Measurements from ENCODE around the gene MSI2.

Gene MSI2

DNA sequence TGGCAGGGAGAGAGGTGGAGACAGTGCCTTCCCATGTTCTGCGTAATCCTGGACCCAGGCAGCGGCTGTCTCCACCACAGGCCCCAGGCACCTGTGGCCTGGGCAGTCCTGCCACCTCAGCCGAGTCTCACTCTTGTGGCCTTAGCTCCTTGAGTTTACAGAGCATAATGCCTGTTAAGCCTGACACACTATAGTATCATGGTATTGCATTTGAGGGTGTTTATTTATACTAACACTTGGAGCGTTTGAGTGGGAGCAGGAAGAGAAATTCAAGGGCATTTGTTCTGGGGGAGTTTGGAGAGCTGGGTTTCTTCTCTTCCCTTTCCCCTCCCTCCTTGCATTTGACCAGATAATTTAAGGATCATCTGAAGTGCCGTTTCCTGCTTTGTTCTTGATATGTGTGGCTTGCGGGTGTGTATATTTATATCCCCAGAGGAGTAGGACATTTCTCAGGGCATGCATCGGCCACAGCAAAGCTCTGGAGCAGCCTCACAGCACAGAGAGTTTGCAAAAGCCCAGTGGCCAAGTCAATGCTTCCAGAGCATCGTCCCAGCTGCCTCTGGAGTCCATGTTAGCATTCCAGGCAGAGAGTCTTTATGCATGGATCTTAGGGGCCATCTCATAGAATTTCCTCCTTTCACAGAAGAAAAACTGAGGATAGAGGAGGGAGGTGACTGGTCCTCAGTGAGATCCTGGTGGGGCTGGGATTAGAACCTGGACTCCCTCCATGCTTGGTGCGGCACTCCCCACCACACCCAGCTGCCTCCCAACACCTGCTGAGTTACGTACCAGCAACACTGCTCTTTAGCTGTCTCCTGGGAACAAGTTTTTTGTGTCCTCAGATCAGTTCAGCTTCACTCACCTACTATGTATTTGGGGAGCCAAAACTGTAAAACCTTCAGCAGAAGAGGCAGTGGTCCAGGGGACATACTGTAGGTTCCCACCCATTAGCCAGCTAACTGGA is 266.0 kb downstream of the MSI2 start:
- H3K36me3 ChIP-seq (ENCODE audit: control insufficient read depth in 1 of 2, insufficient read depth in 2 of 2, low read length in 2 of 2): no peaks in the 10 kb centered on the region
- H3K4me3 ChIP-seq (ENCODE audit: low read depth in 1 of 2, low read length in 2 of 2): no peak overlapping the region
- no peaks in the 10 kb centered on the region for H3K9me3 ChIP-seq (ENCODE audit: control insufficient read depth in 1 of 2, low read length in 2 of 2)
- H3K27ac ChIP-seq (ENCODE audit: low read length): no peak overlapping the region
- H3K27me3 ChIP-seq (ENCODE audit: low read depth, low read length): no peaks in the 10 kb centered on the region
- H3K4me1 ChIP-seq (ENCODE audit: control insufficient read depth in 1 of 2, insufficient read depth in 2 of 2, low read length in 2 of 2): peaks cover 0 to 4% of the 10 kb centered on the region in 2 donors

DNA sequence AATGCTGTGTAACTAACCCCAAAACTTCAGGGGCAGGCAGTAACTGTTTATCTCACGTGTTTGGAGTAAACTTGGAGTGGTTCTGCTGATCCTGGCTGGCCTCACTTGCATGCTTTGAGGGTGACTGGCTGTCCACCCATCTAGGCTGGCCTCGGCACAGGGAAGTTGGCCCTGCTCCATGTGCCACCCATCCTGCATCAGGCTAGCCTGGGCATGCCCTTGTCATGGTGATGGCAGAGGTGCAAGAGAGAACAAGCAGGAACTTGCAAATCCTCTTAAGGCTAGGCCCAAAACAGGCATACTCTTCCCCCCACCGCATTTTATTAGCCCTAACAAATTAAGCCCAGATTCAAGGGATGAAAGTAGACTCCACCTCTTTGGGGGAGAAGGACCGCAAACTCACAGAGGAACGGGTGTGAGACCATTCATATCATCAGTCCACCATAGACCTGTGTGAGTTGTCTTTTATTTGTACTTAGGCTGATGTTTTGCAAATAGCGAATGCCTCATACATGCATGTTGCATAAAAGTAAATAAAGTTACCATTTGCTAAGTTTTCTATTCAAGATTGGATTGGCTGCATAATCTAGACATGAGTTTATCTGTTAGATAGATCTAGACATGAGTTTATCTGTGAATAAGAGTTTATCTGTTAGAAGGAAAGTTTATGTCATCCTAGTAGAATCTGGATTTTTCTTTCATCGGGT is 267.8 kb downstream of the MSI2 start:
- Histone ChIP-seq H3K4me1 (ENCODE audit: control insufficient read depth in 1 of 2, insufficient read depth in 2 of 2, low read length in 2 of 2) (peaks cover 3 to 7% of the 10 kb centered on the region in 2 donors), H3K27ac (ENCODE audit: low read length) (no peak overlapping the region), H3K4me3 (ENCODE audit: low read depth in 1 of 2, low read length in 2 of 2) (no peak overlapping the region), H3K36me3 (ENCODE audit: control insufficient read depth in 1 of 2, insufficient read depth in 2 of 2, low read length in 2 of 2) (no peaks in the 10 kb centered on the region), H3K9me3 (ENCODE audit: control insufficient read depth in 1 of 2, low read length in 2 of 2) (no peaks in the 10 kb centered on the region), H3K27me3 (ENCODE audit: low read depth, low read length) (no peaks in the 10 kb centered on the region)

DNA sequence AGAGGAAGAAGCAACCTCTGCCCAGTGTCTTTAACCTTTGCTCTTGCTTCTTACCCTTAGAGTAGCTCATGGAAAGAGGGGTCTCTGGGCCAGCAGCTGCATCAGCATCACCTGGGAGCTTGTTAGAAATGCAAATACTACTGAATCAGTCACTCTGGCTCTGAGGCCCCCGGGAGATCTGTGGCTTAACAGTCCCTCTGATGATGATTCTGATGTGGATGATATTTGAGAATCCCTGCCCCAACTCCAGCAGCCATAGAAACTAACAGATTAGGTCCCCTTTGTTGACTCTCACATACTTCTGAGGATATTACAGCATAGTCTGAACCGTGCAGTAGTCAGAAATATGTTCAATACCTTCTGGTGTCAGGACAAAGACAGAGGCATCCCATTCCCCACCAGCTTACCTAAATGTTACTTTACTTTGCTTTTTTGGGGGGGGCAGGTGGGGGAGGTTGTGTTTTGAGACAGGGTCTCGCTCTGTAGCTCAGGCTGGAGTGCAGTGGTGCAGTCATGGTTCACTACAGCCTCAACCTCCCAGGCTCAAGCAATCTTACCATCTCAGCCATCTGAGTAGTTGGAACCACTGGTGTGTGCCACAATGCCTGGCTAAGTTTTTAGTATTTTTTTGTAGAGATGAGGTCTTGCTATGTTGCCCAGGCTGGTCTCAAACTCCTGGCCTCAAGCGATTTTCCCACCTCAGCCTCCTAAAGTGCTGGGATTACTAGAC is 268.7 kb downstream of the MSI2 start:
- no peak overlapping the region for H3K27ac ChIP-seq (ENCODE audit: low read length)

DNA sequence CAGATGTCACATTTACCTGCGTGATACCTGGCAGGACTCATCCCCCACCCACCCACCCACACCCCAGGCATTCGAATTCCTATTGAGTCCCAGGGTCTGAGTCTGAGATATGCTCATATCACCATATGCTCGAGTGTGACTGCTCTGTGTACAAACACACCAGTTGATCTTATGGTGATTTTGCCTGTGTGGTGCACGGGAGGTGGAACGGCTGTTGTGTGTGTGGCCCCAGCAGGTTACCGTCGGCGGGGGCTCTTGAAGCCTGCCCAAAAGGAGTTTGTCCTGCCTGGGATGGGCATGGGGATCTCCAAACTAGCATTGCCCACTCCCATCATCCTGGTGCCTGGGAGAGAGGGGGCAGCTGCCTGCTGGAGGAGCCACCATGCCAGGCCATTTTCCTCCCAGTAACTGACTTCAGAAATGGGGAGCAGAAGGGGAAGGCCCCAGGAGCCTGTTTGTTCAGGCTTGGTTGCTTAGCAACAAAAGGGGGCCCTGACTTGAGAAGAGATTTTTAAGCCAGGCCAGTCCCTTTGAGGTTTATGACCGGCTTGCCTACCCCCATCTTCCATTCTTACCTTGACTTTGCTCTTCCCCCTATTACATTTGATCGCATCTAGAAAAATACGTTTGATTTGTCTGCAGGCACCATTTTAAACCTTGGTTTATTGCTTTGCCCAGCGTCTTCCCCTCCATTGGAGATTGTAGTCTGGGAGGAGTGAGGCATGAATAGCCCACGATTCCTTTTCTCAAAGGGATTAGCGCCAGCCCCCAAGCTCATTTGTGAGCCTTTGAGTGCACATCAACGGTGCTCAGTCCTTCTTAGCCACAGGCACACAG is 271.1 kb downstream of the MSI2 start:
- Histone ChIP-seq H3K27ac (ENCODE audit: low read length) (no peak overlapping the region), H3K4me1 (ENCODE audit: control insufficient read depth in 1 of 2, insufficient read depth in 2 of 2, low read length in 2 of 2) (peaks cover 3 to 11% of the 10 kb centered on the region in 2 donors), H3K36me3 (ENCODE audit: control insufficient read depth in 1 of 2, insufficient read depth in 2 of 2, low read length in 2 of 2) (no peaks in the 10 kb centered on the region), H3K9me3 (ENCODE audit: control insufficient read depth in 1 of 2, low read length in 2 of 2) (no peaks in the 10 kb centered on the region), H3K4me3 (ENCODE audit: low read depth in 1 of 2, low read length in 2 of 2) (no peak overlapping the region), H3K27me3 (ENCODE audit: low read depth, low read length) (no peaks in the 10 kb centered on the region)

More for the DNA sequence above, 268.7 kb downstream of the MSI2 start:
- Histone ChIP-seq H3K9me3 (ENCODE audit: control insufficient read depth in 1 of 2, low read length in 2 of 2) (no peaks in the 10 kb centered on the region), H3K27me3 (ENCODE audit: low read depth, low read length) (no peaks in the 10 kb centered on the region), H3K4me3 (ENCODE audit: low read depth in 1 of 2, low read length in 2 of 2) (no peak overlapping the region), H3K4me1 (ENCODE audit: control insufficient read depth in 1 of 2, insufficient read depth in 2 of 2, low read length in 2 of 2) (peaks cover 3 to 7% of the 10 kb centered on the region in 2 donors), H3K36me3 (ENCODE audit: control insufficient read depth in 1 of 2, insufficient read depth in 2 of 2, low read length in 2 of 2) (no peaks in the 10 kb centered on the region)

DNA sequence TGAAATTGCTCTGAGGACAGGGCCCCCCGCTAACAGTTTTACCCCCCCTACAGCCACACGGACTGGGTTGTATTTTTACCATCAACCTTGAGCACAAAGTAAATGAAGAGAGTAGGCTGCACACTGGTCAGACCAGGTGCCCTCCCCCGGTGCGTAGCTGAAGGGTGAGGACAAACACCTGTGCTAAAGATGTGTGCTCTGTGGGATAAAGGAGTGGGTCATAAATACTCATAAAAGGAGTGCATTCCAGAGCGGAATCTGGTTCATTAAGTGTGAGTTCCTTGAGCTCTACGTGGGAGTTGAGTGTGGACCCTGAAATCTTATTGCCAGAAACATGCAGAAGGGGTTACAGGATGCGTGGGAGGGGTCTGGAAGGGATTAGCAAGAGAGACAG is 271.7 kb downstream of the MSI2 start:
- peaks cover 3 to 11% of the 10 kb centered on the region in 2 donors for H3K4me1 ChIP-seq (ENCODE audit: control insufficient read depth in 1 of 2, insufficient read depth in 2 of 2, low read length in 2 of 2)
- no peak overlapping the region for H3K4me3 ChIP-seq (ENCODE audit: low read depth in 1 of 2, low read length in 2 of 2)
- no peaks in the 10 kb centered on the region for H3K9me3 ChIP-seq (ENCODE audit: control insufficient read depth in 1 of 2, low read length in 2 of 2)
- H3K27me3 ChIP-seq (ENCODE audit: low read depth, low read length): no peaks in the 10 kb centered on the region
- peaks cover 0 to 4% of the 10 kb centered on the region in 2 donors for H3K36me3 ChIP-seq (ENCODE audit: control insufficient read depth in 1 of 2, insufficient read depth in 2 of 2, low read length in 2 of 2)
- no peak overlapping the region for H3K27ac ChIP-seq (ENCODE audit: low read length)

DNA sequence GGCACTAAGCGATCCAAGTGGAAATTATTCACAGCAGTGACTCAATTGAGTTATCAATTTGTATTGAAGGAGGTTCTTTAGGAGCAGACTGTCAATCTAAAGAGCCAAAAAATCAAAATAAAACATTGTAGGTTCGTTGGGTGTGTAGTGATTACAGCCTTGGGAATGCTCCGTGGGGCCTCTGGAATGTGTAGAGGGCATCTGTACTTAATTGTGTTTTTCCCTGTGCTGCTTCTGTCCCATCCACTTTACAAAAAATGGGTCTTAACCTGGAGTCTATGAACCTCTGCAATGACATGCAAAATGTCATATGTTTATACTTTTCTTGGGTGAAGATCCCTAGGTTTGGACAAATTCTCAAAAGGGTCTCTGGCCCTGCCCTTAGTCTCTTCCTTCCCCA is 273.7 kb downstream of the MSI2 start:
- Histone ChIP-seq H3K4me3 (ENCODE audit: low read depth in 1 of 2, low read length in 2 of 2) (no peak overlapping the region), H3K4me1 (ENCODE audit: control insufficient read depth in 1 of 2, insufficient read depth in 2 of 2, low read length in 2 of 2) (peaks cover 6 to 12% of the 10 kb centered on the region in 2 donors), H3K27me3 (ENCODE audit: low read depth, low read length) (no peaks in the 10 kb centered on the region), H3K9me3 (ENCODE audit: control insufficient read depth in 1 of 2, low read length in 2 of 2) (no peaks in the 10 kb centered on the region), H3K27ac (ENCODE audit: low read length) (no peak overlapping the region), H3K36me3 (ENCODE audit: control insufficient read depth in 1 of 2, insufficient read depth in 2 of 2, low read length in 2 of 2) (peaks cover 0 to 4% of the 10 kb centered on the region in 2 donors)

DNA sequence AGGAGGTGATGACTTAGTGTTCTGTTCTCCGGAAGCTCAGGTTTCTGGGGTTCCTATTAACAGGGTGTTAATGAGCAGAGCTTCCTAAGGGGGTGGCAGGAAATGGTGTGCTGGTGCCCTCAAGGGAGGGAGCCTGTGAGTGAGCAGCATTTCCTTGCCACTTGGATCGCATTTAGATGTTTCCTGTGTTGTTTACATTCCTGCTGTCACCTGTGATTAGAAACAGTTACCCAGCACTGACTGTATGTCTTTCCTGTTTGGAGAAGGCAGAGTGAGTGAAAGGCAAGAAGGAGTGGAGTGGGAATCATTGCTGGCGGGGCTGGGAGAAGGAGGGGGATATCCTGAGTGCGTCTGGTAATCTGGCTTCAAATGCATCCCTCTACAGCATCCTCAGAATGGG is 274.2 kb downstream of the MSI2 start:
- no peaks in the 10 kb centered on the region for H3K9me3 ChIP-seq (ENCODE audit: control insufficient read depth in 1 of 2, low read length in 2 of 2)
- H3K36me3 ChIP-seq (ENCODE audit: control insufficient read depth in 1 of 2, insufficient read depth in 2 of 2, low read length in 2 of 2): peaks cover 0 to 4% of the 10 kb centered on the region in 2 donors
- H3K27me3 ChIP-seq (ENCODE audit: low read depth, low read length): no peaks in the 10 kb centered on the region
- H3K4me3 ChIP-seq (ENCODE audit: low read depth in 1 of 2, low read length in 2 of 2): no peak overlapping the region
- peaks cover 10 to 17% of the 10 kb centered on the region in 2 donors for H3K4me1 ChIP-seq (ENCODE audit: control insufficient read depth in 1 of 2, insufficient read depth in 2 of 2, low read length in 2 of 2)
- no peak overlapping the region for H3K27ac ChIP-seq (ENCODE audit: low read length)

DNA sequence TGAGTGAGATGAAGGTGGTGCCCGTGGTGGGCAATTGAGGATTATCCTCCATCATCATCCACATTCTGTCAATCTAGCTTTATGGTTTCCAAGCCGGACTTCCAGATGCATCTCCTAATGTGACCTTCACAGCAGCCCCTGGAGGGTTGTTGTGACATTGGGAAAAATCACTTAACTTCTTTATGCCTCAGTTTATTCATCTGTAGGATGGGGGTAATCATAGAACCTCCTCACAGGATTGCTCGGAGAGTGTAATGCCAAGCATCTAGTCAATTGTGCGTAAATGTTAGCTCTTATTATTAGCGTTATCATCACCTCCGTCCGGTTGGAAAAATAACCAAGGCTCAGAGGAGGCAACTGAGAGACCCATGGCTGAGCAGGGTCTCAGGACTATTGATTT is 274.8 kb downstream of the MSI2 start:
- Histone ChIP-seq H3K27me3 (ENCODE audit: low read depth, low read length) (no peaks in the 10 kb centered on the region), H3K4me3 (ENCODE audit: low read depth in 1 of 2, low read length in 2 of 2) (no peak overlapping the region), H3K4me1 (ENCODE audit: control insufficient read depth in 1 of 2, insufficient read depth in 2 of 2, low read length in 2 of 2) (peaks cover 11 to 18% of the 10 kb centered on the region in 2 donors), H3K36me3 (ENCODE audit: control insufficient read depth in 1 of 2, insufficient read depth in 2 of 2, low read length in 2 of 2) (peaks cover 0 to 4% of the 10 kb centered on the region in 2 donors), H3K27ac (ENCODE audit: low read length) (no peak overlapping the region), H3K9me3 (ENCODE audit: control insufficient read depth in 1 of 2, low read length in 2 of 2) (no peaks in the 10 kb centered on the region)

DNA sequence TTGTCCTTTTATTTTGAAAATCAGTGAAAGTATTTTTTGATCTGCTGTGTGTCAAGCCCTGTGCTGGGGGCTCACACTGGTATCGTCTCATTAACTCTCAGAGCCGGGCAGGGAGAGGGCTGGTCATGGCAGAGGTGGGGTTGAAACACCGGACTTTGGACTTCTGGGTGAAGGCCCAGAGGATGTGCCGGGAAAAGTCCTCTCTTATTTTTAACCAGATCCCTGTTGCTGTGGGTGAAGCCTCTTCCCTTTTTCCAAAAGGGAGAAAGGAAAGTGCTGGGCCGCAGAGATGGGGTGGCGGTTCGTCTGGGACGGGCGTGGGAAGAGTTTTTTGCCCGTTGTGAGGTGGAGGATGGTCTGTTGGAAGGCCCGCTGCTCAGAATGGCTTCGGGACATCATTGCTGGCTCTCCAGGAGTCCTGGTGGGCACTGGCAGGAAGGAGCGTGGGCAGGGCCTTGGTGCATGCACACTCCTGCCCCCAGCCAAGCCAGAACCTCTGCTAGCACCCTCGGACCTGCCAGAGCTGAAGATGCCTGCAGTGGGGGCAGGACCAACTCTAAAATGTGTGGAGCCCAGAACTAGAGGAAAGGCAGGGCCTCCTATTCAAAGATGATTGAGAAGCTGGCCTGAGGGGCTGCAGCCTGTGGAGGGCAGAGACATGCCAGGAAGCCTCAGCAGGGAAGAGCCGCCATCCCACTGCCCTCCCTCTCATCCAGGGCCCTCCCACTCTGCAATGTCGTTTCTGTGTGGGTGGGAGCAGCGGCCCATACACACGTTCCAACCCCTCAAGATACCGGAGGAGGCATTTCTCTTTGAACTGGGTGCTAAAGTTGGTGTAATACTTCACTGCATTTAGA is 275.6 kb downstream of the MSI2 start:
- H3K27ac ChIP-seq (ENCODE audit: low read length): no peak overlapping the region
- no peak overlapping the region for H3K4me3 ChIP-seq (ENCODE audit: low read depth in 1 of 2, low read length in 2 of 2)
- H3K27me3 ChIP-seq (ENCODE audit: low read depth, low read length): no peaks in the 10 kb centered on the region
- no peaks in the 10 kb centered on the region for H3K9me3 ChIP-seq (ENCODE audit: control insufficient read depth in 1 of 2, low read length in 2 of 2)
- peaks cover 0 to 4% of the 10 kb centered on the region in 2 donors for H3K36me3 ChIP-seq (ENCODE audit: control insufficient read depth in 1 of 2, insufficient read depth in 2 of 2, low read length in 2 of 2)
- peaks cover 11 to 18% of the 10 kb centered on the region in 2 donors for H3K4me1 ChIP-seq (ENCODE audit: control insufficient read depth in 1 of 2, insufficient read depth in 2 of 2, low read length in 2 of 2)

DNA sequence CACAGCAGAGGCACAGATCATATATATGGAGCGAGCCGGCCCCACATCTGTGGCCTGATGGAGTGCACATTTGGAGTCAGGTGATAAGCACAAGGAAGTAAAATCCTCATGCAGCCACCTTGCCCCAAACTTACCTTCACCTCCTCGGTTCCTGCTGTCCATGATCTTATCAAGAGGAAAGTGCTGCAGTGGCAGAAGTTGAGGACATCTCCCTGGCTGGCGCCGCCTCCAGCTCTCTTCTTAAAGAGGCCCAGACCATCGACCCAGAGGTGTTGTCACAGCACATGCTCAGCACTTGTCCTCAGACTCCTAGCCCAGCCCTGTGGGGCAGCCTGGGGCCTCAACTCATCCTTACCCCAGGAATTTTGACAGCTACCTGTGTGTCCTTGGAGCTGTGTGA is 276.2 kb downstream of the MSI2 start:
- Histone ChIP-seq H3K9me3 (ENCODE audit: control insufficient read depth in 1 of 2, low read length in 2 of 2) (no peaks in the 10 kb centered on the region), H3K27ac (ENCODE audit: low read length) (no peak overlapping the region), H3K4me1 (ENCODE audit: control insufficient read depth in 1 of 2, insufficient read depth in 2 of 2, low read length in 2 of 2) (peaks cover 11 to 18% of the 10 kb centered on the region in 2 donors), H3K36me3 (ENCODE audit: control insufficient read depth in 1 of 2, insufficient read depth in 2 of 2, low read length in 2 of 2) (peaks cover 0 to 4% of the 10 kb centered on the region in 2 donors), H3K4me3 (ENCODE audit: low read depth in 1 of 2, low read length in 2 of 2) (no peak overlapping the region), H3K27me3 (ENCODE audit: low read depth, low read length) (no peaks in the 10 kb centered on the region)

All from muscle layer of duodenum (tissue), 2 donors.